Neutrophil (primary cell): ENCODE results near the gene TNFSF10.

ENCODE experiments used
- H3K27ac ChIP-seq: fragments of 200-600 bp; sonication (generic); 2 replicates; pipeline ENCODE4 v1.5.1; 2016; ENCODE audit warnings: mild to moderate bottlenecking, moderate library complexity
- H3K27me3 ChIP-seq: fragments of 200-600 bp; sonication (generic); 2 replicates; pipeline ENCODE4 v1.6.0; 2016; ENCODE audit warnings: mild to moderate bottlenecking
- H3K36me3 ChIP-seq: fragments of 200-600 bp; sonication (generic); 2 replicates; pipeline ENCODE4 v1.5.1; 2017
- H3K4me1 ChIP-seq, 2 experiments: fragments of 200-600 bp in 1 of 2; sonication (generic) in 1 of 2; 1 replicate in 1 of 2; 2 replicates in 1 of 2; pipeline versions ENCODE4 v1.5.1 to v1.6.1; 2013 to 2016; ENCODE audit warnings: low read depth in 1 of 2, low read length in 1 of 2, mild to moderate bottlenecking in 1 of 2, moderate library complexity in 1 of 2; ENCODE audit not compliant: control insufficient read depth in 1 of 2, insufficient read depth in 1 of 2
- H3K4me3 ChIP-seq, 2 experiments: fragments of 200-600 bp in 1 of 2; sonication (generic) in 1 of 2; 1 replicate in 1 of 2; 2 replicates in 1 of 2; pipeline ENCODE4 v1.5.1; 2013 to 2016; ENCODE audit warnings: low read depth in 1 of 2, low read length in 1 of 2, mild to moderate bottlenecking in 1 of 2, moderate library complexity in 1 of 2
- H3K9me3 ChIP-seq: fragments of 200-600 bp; sonication (generic); 2 replicates; pipeline ENCODE4 v1.5.1; 2016
- TF ChIP-seq, protein P1 (sequence below): fragments of 200-600 bp; sonication (generic); IDR thresholded peaks from 2 replicates; pipeline ENCODE4 v1.5.1; 2016; ENCODE audit warnings: antibody characterized with exemption

Gene TNFSF10

DNA sequence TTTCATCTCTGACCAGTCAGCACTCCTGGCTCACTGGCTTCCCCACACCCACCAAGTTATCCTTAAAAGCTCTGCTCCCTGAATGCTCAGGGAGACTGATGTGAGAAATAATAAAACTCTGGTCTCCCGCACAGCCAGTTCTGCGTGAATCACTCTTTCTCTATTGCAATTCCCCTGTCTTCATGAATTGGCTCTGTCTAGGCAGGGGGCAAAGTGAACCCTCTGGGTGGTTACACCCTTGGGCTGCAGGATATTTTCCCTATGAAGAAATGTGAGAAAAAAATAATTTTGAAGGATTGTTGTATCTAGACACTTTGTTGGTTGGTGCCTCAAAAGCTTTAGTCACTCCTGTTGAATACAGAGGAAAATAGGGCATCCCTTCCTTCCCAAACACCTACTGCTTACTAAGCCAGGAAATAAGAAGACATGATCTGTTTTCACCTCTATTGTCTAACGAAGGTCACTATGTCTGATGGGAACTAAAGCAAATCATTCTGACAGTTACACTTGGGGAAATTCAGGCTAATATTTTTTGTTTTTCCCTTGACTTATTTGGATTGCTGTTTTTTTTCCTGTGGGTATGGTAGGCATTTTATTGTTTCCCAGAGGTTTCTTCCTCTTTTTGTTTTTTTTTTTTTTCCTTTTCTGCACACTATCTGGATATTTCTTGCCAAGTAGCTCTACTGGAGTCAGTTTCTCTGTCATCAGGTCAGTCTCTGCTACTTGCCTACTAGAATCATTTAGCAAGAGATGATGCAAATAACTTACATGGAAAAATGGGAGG lies 15.3 kb upstream of the TNFSF10 start:
- no peak overlapping the region for H3K4me3 ChIP-seq
- no peaks in the 10 kb centered on the region for H3K27me3 ChIP-seq
- TF ChIP-seq, protein P1, sequence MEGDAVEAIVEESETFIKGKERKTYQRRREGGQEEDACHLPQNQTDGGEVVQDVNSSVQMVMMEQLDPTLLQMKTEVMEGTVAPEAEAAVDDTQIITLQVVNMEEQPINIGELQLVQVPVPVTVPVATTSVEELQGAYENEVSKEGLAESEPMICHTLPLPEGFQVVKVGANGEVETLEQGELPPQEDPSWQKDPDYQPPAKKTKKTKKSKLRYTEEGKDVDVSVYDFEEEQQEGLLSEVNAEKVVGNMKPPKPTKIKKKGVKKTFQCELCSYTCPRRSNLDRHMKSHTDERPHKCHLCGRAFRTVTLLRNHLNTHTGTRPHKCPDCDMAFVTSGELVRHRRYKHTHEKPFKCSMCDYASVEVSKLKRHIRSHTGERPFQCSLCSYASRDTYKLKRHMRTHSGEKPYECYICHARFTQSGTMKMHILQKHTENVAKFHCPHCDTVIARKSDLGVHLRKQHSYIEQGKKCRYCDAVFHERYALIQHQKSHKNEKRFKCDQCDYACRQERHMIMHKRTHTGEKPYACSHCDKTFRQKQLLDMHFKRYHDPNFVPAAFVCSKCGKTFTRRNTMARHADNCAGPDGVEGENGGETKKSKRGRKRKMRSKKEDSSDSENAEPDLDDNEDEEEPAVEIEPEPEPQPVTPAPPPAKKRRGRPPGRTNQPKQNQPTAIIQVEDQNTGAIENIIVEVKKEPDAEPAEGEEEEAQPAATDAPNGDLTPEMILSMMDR = no peak
- H3K9me3 ChIP-seq = no peaks in the 10 kb centered on the region
- no peaks in the 10 kb centered on the region for H3K36me3 ChIP-seq
- peaks cover 31 to 35% of the 10 kb centered on the region in 2 experiments for H3K4me1 ChIP-seq
- H3K27ac ChIP-seq = peak overlapping the region; percentile 6

DNA sequence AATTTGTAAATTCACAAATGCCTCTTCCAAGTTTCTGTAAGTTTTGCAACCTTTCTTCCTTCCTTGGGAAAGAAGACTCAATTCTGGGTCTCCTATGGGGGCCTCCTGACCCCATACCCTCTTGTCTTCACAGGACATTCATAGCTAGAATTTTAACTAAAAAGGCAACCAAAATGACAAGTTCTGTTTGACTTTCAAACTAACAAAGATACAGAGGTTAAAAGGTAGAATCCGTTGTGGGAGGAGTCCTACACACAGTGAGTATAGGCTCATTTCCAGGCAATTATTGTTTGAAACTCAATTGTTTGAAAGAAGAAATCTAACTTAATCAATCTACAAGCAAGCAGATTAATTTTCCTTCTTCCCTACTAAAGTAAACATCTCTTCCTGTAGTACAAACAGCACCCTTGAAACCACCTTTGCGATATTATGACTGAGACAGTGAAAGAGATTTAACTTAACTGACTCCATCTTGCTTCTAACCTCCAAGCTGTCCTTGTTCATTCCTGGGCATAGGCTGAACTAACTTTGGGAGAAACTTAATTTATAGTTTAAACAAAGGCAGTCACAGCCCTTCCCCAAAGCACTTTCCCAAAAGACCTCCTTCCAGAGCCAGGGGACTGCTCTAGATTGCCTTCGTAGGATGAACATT lies 14.4 kb upstream of the TNFSF10 start:
- Histone ChIP-seq H3K4me3 (no peak overlapping the region), H3K27ac (peak overlapping the region; percentile 78), H3K9me3 (no peaks in the 10 kb centered on the region), H3K36me3 (no peaks in the 10 kb centered on the region), H3K27me3 (no peaks in the 10 kb centered on the region), H3K4me1 (peaks cover 31 to 35% of the 10 kb centered on the region in 2 experiments)
- TF ChIP-seq, protein P1 = no peak

DNA sequence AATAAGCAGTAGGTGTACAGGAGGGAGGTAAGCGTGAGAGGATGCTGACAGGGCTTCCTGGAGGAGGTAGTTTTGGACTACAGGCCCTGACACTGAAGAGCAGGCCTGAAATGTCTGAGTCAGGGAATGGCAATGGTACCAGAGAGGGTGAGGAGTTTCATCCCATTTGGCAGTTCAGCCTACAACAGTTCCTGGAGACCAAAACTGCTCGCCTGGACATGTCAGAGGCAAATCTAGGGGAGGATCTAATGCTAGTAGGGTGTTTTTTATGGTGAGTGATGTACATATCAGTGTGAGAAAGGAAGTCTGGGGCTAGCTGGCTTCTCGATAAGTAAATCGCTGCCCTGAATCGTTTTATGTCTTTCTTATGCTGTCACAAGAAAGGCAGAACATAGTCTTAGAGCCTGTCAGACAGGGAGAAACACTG lies 13.8 kb upstream of the TNFSF10 start:
- no peaks in the 10 kb centered on the region for H3K27me3 ChIP-seq
- H3K9me3 ChIP-seq = no peaks in the 10 kb centered on the region
- no peaks in the 10 kb centered on the region for H3K36me3 ChIP-seq
- TF ChIP-seq, protein P1 = no peak
- H3K4me3 ChIP-seq = peak overlapping the region in 1 of 2 experiments; percentile 1
- peaks cover 33 to 35% of the 10 kb centered on the region in 2 experiments for H3K4me1 ChIP-seq
- H3K27ac ChIP-seq = peak overlapping the region; percentile 78

DNA sequence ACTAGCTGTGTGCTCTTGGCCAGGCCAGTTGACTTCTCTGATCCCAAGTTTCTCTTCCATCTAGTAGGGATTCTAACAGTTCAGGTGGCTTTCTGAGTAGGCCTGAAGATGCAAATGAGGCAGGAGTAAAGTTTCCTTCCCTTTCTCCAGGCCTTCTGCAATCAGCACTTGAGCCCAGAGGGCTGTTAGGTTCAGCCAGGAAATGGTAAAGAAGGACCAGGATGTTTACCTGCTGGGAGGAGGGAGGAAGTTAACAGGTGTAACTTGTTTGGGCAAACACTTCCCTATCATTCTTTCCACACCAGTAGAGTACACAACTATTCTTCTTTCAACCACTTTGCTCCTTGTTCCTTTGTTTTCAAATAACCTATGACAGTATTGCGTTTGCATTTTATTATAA lies 13.3 kb upstream of the TNFSF10 start:
- TF ChIP-seq, protein P1 = no peak
- Histone ChIP-seq H3K4me3 (peak overlapping the region; percentile 1 to 8), H3K27me3 (no peaks in the 10 kb centered on the region), H3K4me1 (peaks cover 37 to 38% of the 10 kb centered on the region in 2 experiments), H3K9me3 (no peaks in the 10 kb centered on the region), H3K27ac (peak overlapping the region; percentile 78), H3K36me3 (no peaks in the 10 kb centered on the region)

DNA sequence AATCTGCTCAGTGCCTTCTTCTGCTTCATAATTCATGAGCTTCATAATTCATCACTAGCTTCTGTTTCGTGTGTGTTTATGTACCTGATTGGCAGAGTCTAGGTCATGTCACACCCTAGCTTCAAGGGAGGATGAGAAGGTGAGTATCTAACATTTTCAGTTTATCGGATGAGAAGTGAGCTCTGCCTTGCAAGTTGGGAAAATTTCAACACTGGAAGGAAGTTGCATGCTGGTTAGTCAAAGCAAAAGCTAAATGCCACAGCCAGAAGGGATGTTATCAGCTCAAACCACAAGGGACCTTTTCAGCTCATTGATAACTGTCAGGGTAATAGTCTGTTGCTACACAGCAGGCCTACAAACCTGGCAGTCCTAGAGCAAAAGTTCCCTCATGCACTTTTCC lies 7.3 kb upstream of the TNFSF10 start:
- TF ChIP-seq, protein P1 = no peak
- peak overlapping the region; percentile 73 for H3K27ac ChIP-seq
- H3K4me1 ChIP-seq = peaks cover 28 to 30% of the 10 kb centered on the region in 2 experiments
- no peaks in the 10 kb centered on the region for H3K36me3 ChIP-seq
- H3K27me3 ChIP-seq = no peaks in the 10 kb centered on the region
- H3K4me3 ChIP-seq = peak overlapping the region; percentile 3 to 39
- no peaks in the 10 kb centered on the region for H3K9me3 ChIP-seq
